Keratinocyte (primary cell): ENCODE results near the gene NIN. TPM values are rescaled to one million over a fixed set of nuclear protein-coding genes. Genes with fewer than 3 reads are reported as not detected.

Experiments used
- DNase-seq: peaks from one replicate; pipeline ENCODE4 v3.0.0-alpha.2; 2011; ENCODE audit warnings: low read depth, missing footprints, low spot score
- FAIRE-seq: peaks from 2 replicates; lab custom pipeline; 2011; peaks lifted over from hg19 to GRCh38; lab: Jason Lieb, UNC
- H2AFZ ChIP-seq: 2 replicates; pipeline ENCODE4 v1.6.0; 2012; ENCODE audit warnings: low read length, control low read depth, inconsistent platforms; ENCODE audit not compliant: control insufficient read depth
- H3K27ac ChIP-seq: 2 replicates; pipeline ENCODE4 v1.5.1; 2011; ENCODE audit warnings: low read length; ENCODE audit not compliant: control insufficient read depth, insufficient read depth
- H3K27me3 ChIP-seq: 3 replicates; pipeline ENCODE4 v1.6.0; 2011; ENCODE audit warnings: low read length; ENCODE audit not compliant: control insufficient read depth, insufficient read depth; ENCODE audit errors: extremely low read depth
- H3K36me3 ChIP-seq, 2 experiments: 2 replicates in 1 of 2; 3 replicates in 1 of 2; pipeline ENCODE4 v1.5.1; 2011; ENCODE audit warnings: low read length in 2 of 2, mild to moderate bottlenecking in 1 of 2; ENCODE audit not compliant: control insufficient read depth in 2 of 2, insufficient read depth in 2 of 2; ENCODE audit errors: extremely low read depth in 1 of 2
- H3K4me1 ChIP-seq: 3 replicates; pipeline ENCODE4 v1.5.1; 2011; ENCODE audit warnings: low read length; ENCODE audit not compliant: control insufficient read depth, insufficient read depth; ENCODE audit errors: extremely low read depth
- H3K4me2 ChIP-seq: 3 replicates; pipeline ENCODE4 v1.6.0; 2011; ENCODE audit warnings: low read depth, low read length; ENCODE audit not compliant: control insufficient read depth, insufficient read depth; ENCODE audit errors: extremely low read depth
- H3K4me3 ChIP-seq, 3 experiments: fragments of 200-600 bp in 1 of 3; sonication (generic) in 1 of 3; 2 replicates in 2 of 3; 3 replicates in 1 of 3; pipeline ENCODE4 v1.5.1; 2011 to 2016; ENCODE audit warnings: low read length in 3 of 3, mild to moderate bottlenecking in 3 of 3, control low read depth in 2 of 3, inconsistent platforms in 1 of 3, low read depth in 1 of 3, mixed read lengths in 1 of 3, mixed run types in 1 of 3, moderate library complexity in 1 of 3; ENCODE audit not compliant: control insufficient read depth in 2 of 3, insufficient read depth in 2 of 3; ENCODE audit errors: extremely low read depth in 1 of 3
- H3K79me2 ChIP-seq: 2 replicates; pipeline ENCODE4 v1.6.0; 2012; ENCODE audit warnings: low read length; ENCODE audit not compliant: control insufficient read depth, insufficient read depth
- H3K9ac ChIP-seq: 3 replicates; pipeline ENCODE4 v1.6.0; 2011; ENCODE audit warnings: low read length; ENCODE audit not compliant: control insufficient read depth, insufficient read depth; ENCODE audit errors: extremely low read depth
- H3K9me1 ChIP-seq: 3 replicates; pipeline ENCODE4 v1.6.0; 2011; ENCODE audit warnings: low read length; ENCODE audit not compliant: control insufficient read depth, insufficient read depth; ENCODE audit errors: extremely low read depth
- H3K9me3 ChIP-seq: 2 replicates; pipeline ENCODE4 v1.5.1; 2012; ENCODE audit warnings: low read depth, low read length; ENCODE audit not compliant: control insufficient read depth
- H4K20me1 ChIP-seq: 3 replicates; pipeline ENCODE4 v1.6.0; 2011; ENCODE audit warnings: low read length; ENCODE audit not compliant: control insufficient read depth, insufficient read depth; ENCODE audit errors: extremely low read depth
- CTCF ChIP-seq, 3 experiments: IDR thresholded peaks in 1 of 3; conservative IDR thresholded peaks in 1 of 3; optimal IDR thresholded peaks in 1 of 3; 2 replicates in 2 of 3; 3 replicates in 1 of 3; pipeline versions ENCODE3 to v1.5.1; 2011; ENCODE audit warnings: low read length in 3 of 3, mild to moderate bottlenecking in 3 of 3, moderate library complexity in 2 of 3, control low read depth in 1 of 3, inconsistent platforms in 1 of 3; ENCODE audit not compliant: insufficient read depth in 2 of 3; ENCODE audit errors: extremely low read depth in 1 of 3
- EZH2 ChIP-seq: IDR thresholded peaks from one replicate; pipeline ENCODE4 v1.6.1; 2012; ENCODE audit warnings: inconsistent platforms, mild to moderate bottlenecking, low read length, moderate library complexity
- dilution Hi-C: fragments of 300-500 bp; cut with MboI; formaldehyde crosslinking; loops from one replicate; pipeline ENCODE4 v1.7.0; 2020; ENCODE audit warnings: low sequenced_read_pairs; ENCODE audit not compliant: extremely low pct_ligation_motif_present
- polyA plus RNA-seq, 5 experiments: library from polyadenylated mRNA; depleted of rRNA in 3 of 5; stranded (reverse) in 3 of 5; stranded (forward) in 1 of 5; unstranded in 1 of 5; fragments of >200 nt; gene quantifications; 1 replicate in 1 of 5; 2 replicates in 3 of 5; 3 replicates in 1 of 5; pipeline versions ENCODE4 v1.2.1 to v1.2.3, GENCODE V29; 2011 to 2012; ENCODE audit warnings: missing spikeins in 2 of 5, low read depth in 1 of 5, low replicate concordance in 1 of 5

Gene NIN
- polyA plus RNA-seq, 1 donor (not counting 4 experiments of a cell fraction or from before 2014, with no cell fraction given) = 15.2 TPM

- no peak for DNase-seq
- FAIRE-seq = no peak
- Histone ChIP-seq H3K27ac (no peak overlapping the region), H3K9me1 (no peaks in the 10 kb centered on the region), H2AFZ (no peak overlapping the region), H3K9me3 (no peaks in the 10 kb centered on the region), H3K4me2 (no peak overlapping the region), H3K36me3 (no peaks in the 10 kb centered on the region), H3K27me3 (no peaks in the 10 kb centered on the region), H3K4me3 (no peak overlapping the region), H3K9ac (no peak overlapping the region), H4K20me1 (no peaks in the 10 kb centered on the region), H3K4me1 (peaks cover 9% of the 10 kb centered on the region), H3K79me2 (no peaks in the 10 kb centered on the region)
- dilution Hi-C loops = no loop called here
- peak in 1 of 3 experiments; percentile 11 for TF ChIP-seq CTCF (optimal IDR thresholded peaks at IDR 0.05 in 1 of 3, IDR thresholded peaks at IDR 0.05 in 1 of 3, conservative IDR thresholded peaks at IDR 0.05 in 1 of 3; ENCODE audit: extremely low read depth in 1 of 3, insufficient read depth in 2 of 3, low read length in 3 of 3)
- TF ChIP-seq EZH2 = no peak
Observed at GRCh38 chr14:50855558-50855957, 24.6 kb upstream of the NIN start.

GRCh38 chr14:50854521-50854920 lies 23.6 kb upstream of the NIN start:
- H2AFZ ChIP-seq = no peak overlapping the region
- no peak for FAIRE-seq
- DNase-seq = no peak
- no peak overlapping the region for H3K4me3 ChIP-seq
- dilution Hi-C loops = no loop called here
- peaks cover 4% of the 10 kb centered on the region for H3K4me1 ChIP-seq
- H3K27ac ChIP-seq = no peak overlapping the region
- H3K9me3 ChIP-seq = no peaks in the 10 kb centered on the region
- no peak overlapping the region for H3K9ac ChIP-seq
- no peak overlapping the region for H3K4me2 ChIP-seq
- no peaks in the 10 kb centered on the region for H3K27me3 ChIP-seq
- H3K36me3 ChIP-seq = no peaks in the 10 kb centered on the region
- no peaks in the 10 kb centered on the region for H4K20me1 ChIP-seq
- no peaks in the 10 kb centered on the region for H3K79me2 ChIP-seq
- H3K9me1 ChIP-seq = no peaks in the 10 kb centered on the region
- TF ChIP-seq EZH2 (no peak), CTCF (optimal IDR thresholded peaks at IDR 0.05 in 1 of 3, IDR thresholded peaks at IDR 0.05 in 1 of 3, conservative IDR thresholded peaks at IDR 0.05 in 1 of 3; ENCODE audit: extremely low read depth in 1 of 3, insufficient read depth in 2 of 3, low read length in 3 of 3) (no peak)
